ENCODE results near the gene CLPSL2.
A peak's percentile ranks its signal among the peaks of the same experiment; 100 is the strongest.

Gene CLPSL2

DNA sequence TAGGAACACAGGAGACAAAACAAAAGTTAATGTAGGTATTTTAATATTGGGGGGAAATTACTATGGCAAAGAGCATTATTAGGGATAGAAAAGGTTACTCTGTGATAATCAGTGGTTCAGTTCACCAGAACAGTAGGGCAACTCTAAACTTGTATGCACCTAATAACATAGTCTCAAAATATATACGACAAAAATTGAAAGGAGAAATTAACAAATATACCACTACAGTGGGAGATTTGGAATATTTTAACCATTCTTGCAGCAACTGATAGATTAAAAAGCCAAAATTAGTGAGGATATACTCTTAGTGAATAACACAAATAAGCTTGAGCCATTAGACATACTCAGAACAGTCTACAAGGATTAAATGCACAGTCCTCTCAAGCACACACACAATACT, 28.5 kb upstream of the CLPSL2 start:
- no peak for DNase-seq

DNA sequence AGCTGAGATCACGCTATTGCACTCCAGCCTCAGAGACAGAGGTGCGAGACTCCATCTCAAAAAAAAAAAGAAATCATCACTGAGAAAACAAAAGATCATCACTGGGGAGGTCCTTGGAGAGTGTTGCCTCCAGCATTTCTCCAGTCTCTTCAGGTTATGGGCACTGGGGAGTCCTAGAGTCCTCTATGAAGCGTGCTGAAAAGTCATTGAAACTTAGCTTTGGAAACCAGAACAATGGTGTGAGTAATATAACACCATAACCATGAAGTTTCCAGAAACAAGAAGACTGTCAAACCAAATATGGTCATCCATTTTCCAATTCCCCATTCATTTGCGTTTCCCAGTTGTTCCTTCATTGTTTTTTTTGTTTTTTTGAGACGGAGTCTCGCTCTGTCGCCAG, 25.8 kb upstream of the CLPSL2 start:
- DNase-seq: no peak

DNA sequence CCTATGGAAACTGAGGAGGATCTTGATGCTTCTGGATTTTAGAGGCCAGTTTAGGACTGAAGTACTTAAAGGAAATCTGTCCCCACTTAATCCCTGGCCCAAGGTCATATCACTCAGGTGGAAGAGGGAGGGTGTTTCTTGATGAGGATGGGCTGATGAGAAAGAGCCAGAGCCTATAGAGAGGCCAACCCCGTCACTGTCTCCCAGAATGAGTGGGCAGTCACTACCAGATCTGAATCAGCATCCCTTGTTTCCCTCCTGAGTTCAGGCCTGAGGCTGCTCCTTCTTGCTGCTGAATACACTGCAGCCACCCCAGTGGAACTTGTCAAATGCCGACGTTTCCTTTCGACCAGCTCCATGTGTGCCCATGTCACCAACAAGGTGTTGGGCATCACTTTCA, 24.8 kb upstream of the CLPSL2 start:
- DNase-seq: peak; percentile 63

DNA sequence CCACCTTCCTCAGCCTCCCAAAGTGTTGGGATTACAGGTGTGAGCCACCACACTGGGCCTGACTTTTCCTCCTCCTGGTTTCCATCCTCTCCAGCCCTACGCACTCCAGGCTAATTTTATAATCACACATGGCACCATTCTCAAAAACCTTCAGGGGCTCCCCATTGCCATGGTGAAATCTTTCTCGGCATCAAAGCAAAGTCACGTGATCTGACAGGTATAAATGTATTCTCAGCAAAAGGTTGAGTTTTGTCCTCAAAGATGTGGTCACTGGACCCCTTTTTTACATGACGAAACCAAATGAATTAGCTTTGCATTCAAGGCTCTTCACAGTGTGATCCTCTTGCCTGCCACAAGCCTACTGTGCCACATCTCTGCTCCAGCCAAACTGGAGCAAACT, 24.1 kb upstream of the CLPSL2 start:
- no peak for DNase-seq

DNA sequence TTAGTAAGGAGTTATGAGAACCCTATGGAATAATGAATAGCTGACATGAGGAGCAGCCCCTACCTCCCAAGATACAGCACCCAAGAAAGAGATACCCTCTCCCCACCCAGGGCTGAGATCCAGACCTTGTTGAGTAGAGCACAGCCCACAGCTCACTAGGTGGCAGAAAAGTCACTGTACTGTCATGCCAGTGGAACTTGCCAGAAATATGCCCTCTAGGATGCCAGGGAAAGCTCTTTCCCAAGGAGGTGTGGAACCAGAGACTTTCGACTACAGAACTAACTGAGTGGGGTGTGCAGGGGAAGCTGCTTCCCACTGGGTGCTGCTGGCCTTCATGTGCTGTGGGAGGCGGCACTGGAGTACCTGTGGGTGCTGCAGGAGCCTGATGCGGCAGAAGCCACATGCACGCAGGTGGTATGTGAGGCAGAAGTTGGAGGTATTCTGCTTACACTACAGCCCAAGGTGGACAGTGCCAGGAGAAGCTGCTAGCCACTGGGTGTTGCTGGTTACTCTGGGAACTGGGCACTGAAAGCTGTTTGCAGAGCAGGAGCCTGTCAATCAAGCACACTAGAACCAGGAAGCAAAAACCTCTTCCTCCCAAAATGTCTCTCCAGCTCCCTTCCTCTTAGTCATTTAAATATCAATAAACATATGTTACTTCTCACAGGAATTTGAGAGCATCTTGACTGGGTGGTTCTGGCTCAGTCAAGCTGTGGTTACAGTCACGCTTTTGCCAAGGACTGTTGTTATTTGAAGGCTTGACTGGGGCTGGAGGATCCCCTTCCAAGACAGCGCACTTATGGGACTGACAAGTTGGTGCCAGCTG, 21.7 kb upstream of the CLPSL2 start:
- no peak for DNase-seq

DNA sequence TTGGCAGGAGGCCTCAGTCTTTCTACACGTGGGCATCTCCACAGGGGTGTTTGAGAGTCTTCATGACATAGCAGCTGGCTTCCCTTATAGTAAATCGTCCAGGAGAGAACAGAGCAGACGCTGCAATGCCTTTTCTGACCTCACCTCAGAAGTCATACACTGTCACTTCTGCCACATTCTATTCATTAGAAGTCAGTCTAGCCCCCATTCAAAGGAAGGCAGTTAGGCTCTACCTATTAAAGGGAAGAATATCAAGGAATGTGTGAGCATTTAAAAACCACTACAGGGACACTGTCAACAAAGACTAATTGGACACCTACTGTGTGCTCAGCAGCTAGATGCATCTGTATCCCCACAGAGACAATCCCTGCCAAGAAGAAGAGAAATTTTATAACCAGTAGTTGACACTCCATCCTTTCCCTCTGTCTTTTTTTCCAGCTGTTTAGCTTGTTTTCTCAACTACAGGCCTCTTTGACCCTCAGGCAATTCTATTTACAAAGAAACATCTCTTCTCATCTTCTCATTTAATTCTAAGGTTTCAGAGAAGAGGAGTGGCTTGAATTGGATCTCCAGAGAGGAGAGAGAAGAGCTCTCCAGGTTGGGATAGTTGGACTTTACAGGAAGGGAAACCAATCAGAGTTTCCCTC, 21.0 kb upstream of the CLPSL2 start:
- no peak for DNase-seq

DNA sequence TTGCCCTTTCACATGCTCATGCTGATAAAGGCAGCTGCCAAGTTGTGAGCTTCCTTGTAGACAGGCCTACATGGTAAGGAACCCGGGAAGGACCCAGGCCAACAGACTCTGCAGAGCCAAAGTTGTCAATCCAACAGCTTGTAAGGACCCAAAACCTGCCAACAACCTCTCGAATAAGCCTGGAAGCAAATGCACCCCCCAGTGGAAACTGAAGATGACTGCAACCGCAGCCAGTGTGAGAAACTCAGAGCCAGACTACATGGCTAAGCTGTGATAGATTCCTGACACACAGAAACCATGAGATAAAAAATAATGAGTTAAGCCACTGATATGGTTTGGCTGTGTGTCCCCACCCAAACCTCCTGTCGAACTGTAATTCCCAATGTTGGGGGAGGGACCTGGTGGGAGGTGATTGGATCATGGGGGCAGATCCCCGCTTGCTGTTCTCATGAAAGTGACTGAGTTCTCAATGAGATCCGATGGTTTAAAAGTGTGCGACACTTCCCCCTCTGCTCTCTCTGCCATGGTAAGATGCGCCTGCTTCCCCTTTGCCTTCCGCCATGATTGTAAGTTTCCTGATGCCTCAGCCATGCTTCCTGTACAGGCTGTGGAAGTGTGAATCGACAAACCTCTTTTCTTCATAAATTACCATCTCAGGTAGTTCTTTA, 18.8 kb upstream of the CLPSL2 start:
- DNase-seq: peak; percentile 40

DNA sequence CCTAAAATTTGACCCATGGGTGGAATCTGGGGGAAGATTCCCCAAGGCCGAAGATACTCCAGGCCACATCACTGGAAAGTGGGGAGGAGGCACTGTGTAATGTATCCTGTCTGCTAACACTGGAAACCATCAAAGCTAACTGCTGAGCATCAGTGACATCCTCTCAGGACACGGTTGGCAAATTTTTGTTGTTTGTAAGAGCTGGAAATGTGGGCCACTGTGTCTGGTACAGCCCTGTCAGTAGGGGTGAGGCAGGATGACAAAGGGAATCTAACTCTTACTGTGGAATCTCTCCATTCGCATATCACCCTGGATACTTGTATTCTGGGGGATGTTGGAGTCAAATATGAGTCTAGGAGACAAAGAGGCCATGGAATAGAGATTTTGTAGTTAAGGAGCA, 17.0 kb upstream of the CLPSL2 start:
- DNase-seq: no peak

DNA sequence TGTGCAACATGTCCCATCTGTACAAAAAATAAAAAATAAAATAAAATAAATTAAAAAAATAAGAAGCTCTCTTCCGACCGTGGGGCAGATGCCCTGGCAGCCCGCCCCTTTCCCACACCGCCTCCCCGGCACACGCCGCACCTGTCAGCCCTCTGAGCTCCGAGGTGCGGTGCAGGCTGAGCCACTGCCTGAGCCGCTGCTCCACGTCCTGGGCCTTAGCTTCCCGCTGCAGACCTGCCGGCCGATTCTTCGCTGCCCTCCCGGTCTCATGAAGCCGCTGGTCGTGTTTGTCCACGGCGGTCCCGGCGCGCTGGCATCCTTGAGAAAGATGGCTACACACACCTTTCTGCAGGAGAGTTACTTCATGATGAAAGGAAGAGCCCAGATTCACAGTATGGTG, 10.7 kb upstream of the CLPSL2 start:
- no peak for DNase-seq

DNA sequence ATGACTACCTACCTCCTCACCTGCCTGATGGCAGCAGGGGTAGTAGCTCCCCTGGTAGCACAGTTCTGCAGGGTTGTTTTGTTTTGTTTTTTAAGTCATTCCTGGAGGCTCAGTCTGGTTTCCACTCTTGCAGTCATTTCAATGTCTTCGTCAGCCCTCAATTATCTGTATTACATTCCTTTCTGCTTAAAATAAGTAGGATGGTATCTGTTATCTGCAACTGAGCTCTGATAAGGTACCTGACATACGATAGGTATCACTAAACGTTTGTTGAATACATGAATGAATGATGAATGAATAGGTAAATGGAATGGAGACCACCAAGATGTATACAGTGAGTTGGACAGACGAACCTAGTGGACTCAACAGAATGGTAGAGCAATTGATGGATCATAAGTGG, 7.2 kb upstream of the CLPSL2 start:
- no peak for DNase-seq

DNA sequence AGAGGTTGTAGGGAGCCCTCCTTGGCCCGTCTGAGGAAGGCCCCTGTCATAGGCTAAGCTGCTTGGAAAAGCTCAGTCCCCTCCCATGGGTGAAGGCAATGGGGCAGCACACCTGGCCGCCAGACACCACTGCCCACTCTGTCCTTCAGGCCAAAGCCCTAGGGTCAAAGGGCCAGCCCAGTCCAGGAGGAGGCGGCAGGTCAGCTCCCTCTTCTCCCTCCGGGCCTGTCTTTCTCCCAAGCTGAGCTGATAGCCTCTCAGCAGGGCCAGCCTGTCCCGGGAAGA, 5.1 kb upstream of the CLPSL2 start:
- DNase-seq: no peak

DNA sequence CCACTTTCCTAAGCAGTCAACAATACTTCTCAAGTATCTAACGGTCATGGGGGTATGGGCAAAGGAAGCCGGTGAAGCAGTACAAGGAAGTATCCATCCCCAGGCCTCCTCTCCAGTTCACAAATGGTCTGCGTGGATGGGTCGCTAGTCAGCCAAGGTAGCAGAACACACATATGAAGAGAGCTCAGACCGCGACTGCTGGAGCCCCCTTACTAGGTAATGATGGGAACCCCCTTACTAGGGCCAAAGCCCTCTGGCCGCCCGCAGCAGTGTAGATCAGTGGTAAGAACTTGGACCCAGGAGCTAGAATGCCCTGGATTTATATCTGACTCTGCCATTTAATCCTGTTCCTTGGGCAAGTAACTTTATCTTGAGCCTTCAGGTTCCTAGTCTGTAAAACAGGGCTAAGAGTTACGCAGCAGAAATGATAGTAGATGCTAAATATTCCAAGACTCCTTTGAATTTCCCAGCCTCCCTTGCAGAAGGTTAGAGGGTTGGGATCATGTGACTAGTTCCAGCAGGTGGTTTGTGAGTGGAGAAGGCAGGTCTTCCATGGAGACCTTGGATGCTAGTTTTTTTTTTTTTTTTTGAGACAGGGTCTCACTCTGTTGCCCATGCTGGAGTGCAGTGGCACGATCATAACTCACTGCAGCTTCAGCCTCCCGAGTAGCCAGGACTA, 2.1 kb upstream of the CLPSL2 start:
- no peak for DNase-seq

DNA sequence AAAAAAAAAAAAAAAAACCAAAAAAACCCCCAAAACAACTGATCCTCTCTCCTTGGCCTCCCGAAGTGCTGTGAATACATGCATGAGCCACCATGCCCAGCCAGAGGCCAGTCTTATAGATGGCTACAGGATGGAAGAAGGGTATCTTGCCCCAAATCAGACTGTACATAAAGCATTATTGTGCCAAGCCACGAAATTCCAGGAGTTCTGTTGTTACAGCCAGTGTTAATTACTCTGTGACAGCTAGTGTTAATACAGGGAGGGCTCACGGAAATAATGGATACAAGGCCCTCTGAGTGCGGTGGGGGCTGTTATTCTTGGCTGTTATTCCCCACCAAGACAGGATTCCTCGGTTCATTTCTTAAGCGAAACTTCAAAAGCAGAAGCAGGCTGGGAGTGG, 1.4 kb upstream of the CLPSL2 start:
- no peak for DNase-seq

DNA sequence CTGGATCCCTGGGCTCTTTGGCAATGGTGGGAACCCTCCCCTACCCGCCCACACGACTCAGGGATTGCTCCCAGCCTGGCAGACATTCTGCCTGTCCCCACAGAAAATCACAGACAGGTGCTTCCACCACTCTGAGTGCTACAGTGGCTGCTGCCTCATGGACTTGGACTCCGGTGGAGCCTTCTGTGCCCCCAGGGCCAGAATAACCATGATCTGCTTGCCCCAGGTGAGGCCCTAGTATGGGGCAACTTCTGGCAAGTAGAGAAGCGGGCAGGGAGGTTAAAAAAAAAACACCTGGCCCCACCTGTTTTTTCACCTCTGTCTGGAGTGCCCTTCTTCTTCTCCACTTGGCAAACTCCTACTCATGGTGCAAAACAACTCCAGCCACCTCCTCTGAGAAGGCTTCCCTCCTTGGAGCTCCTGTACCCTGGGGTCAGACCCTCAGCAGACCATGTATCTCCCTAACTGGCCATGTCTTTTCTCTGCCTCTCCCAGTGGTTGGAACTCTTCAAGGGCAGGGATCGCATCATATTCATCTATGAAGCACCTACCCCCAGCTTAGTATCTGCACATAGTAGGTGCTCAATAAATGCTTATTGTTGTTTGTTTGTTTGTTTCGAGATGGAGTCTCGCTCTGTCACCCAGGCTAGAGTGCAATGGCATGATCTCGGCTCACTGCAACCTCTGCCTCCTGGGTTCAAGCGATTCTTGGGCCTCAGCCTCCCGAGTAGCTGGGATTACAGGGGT, 1.1 kb downstream of the CLPSL2 start:
- DNase-seq: no peak

DNA sequence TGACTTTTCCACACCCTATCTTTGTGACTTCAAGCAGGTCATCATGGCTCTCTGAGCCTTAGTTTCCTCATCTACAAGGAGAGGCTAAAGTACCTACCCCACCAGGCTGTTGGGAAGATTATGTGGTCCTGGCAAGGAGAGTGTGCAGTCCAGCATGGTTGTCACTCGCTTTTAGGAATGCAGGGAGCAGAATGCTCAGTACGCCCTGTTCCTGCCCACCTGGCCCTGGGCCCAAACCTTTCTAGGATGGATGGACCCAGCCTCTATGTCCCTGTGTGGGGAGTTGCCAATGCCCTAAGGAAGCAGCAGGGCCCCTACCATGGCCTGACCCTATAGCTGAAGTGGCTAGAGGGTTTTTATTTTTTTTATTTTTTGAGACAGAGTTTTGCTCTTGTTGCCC, 2.0 kb downstream of the CLPSL2 start:
- DNase-seq: no peak

DNA sequence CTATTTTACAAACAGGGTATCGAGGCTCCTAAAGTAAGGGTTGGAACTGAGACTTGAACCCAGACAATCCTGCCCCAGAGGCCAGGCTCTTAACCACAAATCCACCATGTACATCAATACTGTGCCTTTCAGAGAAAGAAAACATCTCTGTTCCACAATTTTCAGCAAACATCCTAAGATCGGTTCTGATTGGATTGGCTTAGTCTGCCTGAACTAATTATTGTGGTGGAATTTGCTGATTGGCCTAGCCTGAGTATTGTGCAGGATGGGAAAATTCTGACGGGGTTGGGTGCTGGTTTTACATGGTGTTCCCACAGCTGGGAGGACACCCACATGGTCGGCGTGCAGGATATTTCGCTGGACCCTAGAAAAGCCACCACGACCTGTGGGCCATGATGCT, 4.3 kb downstream of the CLPSL2 start, which contains the start of gene CLPSL1:
Gene CLPSL1, plus strand, starts transcription at position 301 of the 400 bp plus-strand sequence. Its CDS starts 92 bp downstream, at position 393.
- no peak for DNase-seq

DNA sequence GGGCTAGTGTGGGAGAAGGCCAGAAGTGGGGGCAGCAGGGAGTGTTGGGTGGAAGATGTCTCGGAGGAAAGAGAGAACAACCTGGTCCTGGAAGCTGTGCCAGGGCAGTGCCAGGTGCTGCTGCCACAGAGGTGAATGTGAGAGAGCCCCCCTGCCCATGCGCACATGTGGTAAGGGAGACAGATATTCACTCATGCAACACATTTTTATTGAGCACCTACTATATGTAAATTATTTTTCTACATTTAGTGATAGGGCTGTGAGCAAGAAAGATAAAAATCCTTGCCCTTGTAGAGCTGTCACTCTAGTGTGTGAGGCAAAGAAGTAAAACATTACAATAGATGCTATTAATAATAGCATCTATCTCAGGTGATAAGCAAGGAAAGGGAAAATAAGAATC, 4.9 kb downstream of the CLPSL2 start:
- DNase-seq: no peak

DNA sequence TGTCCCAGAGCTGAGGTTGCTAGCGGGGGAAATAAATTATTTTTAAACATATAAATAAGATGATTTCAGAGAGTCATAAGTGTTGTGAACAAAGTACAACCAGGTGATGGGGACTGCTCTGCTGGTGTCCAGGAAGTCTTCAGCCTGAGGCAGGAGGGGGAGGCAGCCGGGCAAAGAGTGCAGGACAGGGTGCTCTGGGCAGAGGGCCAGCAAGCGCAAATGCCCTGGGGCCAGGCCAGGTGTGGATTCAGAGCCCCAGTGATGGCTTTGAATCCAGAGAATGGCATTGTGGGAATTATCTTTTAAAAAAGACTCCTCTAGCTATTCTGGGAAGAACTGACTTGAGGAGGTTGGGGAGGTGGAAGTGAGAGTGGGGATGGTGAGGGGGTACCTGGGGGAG, 6.0 kb downstream of the CLPSL2 start:
- no peak for DNase-seq

DNA sequence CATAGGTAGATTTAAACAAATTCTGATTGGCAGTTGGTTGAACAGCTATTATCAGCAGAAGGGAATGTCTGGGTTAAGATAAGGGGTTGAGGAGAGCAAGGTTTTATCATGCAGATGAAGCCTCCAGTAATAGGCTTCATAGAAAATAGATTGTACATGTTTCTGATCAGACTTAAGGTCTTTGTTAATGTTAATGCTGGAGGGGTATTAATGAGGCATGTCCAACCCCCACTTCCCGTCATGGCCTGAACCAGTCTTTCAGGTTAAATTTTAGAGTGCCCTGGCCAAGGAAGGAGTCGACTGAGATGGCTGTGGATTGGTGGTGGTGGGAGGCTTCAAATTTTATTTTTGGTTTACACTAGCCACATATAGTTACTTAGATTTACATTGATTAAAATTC, 7.8 kb downstream of the CLPSL2 start:
- no peak for DNase-seq

DNA sequence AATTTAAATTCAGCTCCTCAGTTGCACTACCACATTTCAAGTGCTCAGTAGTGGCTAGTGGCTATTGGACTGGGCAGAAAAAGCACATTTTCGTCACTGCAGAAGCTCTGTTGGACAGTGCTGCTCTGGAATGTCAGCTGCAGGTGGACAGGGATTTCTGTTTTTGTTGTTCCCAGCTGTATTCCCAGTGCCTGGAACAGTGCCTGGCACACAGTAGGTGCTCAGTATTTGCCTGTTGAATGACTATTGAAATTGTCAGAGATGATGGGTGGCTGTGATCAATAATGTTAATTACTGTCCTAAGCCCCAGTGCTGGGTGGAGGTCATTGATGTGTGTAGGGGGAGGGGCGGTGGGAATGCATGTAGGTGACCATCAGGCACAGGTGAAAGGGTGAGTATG, 9.9 kb downstream of the CLPSL2 start:
- DNase-seq: no peak

DNA sequence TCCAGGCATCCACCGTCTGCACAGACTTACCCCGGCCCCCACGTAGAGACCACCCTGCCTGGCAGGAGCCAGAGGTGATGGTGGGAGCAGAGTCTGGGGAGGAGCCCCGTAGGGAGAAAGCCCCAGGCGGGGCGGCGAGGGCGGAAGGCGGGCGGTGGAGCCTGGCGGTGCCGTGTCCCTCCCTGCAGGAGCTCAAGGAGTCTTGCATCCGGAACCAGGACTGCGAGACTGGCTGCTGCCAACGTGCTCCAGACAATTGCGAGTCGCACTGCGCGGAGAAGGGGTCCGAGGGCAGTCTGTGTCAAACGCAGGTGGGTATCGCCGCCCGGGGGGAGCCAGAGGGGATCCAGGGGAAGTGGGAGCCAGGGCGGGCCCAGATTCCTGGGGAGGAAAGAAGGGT, 10.4 kb downstream of the CLPSL2 start:
- no peak for DNase-seq

DNA sequence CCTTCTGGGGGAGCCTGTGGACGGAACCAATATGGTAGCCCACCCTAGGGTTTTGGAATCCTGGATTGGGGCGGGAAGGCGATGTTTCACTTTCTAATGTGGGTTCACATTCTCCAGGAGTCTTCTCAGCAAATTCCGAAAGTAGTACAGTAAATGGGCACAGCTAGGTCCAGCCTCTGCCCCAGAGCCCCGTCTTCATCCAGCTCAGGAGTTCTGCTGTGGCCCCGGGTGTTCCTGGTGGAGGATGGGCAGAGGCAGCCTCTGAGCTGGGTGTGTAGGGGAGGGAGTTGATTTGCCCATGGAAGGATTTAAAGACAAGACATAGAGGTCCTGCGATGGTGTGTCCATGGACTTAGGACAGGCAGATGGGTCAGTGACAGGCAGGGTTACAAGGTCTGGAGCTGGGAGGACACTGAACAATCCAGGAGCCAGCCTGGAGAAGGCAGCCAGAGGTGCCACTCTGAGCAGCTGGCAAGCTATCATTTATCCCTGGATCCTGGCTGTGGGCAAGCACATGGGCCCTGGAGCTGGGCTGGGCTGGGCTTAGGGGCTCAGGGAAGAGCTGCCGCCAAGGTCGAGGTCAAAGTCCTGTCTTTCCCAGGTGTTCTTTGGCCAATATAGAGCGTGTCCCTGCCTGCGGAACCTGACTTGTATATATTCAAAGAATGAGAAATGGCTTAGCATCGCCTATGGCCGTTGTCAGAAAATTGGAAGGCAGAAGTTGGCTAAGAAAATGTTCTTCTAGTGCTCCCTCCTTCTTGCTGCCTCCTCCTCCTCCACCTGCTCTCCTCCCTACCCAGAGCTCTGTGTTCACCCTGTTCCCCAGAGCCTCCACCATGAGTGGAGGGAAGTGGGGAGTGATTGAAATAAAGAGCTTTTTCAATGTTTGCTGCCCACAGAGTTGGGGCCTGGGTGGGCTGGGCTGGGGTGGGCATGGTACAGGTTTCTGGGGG, 11.1 kb downstream of the CLPSL2 start:
- DNase-seq: no peak
